AG08395 (cell line): ENCODE results near the gene ACSBG1.

Source experiments
- DNase-seq: peaks from one replicate; pipeline ENCODE4 v3.0.0; 2012; ENCODE audit warnings: mixed read lengths, low spot score

The ACSBG1 gene, protein sequence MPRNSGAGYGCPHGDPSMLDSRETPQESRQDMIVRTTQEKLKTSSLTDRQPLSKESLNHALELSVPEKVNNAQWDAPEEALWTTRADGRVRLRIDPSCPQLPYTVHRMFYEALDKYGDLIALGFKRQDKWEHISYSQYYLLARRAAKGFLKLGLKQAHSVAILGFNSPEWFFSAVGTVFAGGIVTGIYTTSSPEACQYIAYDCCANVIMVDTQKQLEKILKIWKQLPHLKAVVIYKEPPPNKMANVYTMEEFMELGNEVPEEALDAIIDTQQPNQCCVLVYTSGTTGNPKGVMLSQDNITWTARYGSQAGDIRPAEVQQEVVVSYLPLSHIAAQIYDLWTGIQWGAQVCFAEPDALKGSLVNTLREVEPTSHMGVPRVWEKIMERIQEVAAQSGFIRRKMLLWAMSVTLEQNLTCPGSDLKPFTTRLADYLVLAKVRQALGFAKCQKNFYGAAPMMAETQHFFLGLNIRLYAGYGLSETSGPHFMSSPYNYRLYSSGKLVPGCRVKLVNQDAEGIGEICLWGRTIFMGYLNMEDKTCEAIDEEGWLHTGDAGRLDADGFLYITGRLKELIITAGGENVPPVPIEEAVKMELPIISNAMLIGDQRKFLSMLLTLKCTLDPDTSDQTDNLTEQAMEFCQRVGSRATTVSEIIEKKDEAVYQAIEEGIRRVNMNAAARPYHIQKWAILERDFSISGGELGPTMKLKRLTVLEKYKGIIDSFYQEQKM

DNA sequence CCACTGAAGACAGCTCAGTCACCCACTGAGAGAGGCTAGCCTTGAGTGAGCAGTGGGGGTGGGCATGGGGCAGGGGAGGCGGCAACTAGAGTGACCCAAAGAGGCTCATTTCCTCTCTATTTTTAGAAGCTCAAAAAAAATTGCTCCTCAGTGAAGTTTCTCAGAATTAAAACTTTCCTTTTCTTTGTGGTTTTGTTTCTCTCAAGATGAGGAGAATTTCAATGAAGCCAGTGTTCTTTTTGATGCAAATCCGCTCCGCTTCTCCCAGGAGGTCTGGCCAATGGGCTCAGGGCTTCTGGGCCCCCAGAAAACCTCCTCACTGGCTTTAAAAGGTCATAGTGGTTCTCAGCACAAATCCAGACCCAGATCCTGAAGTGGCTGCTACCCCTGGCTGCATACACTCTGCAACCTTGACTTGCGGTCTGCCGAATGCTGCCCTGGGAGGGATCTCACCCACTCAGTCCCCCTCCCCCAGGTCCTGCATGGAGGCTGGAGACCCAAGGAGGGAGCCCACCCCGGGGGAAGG lies at the start of gene ACSBG1:
Gene ACSBG1 (minus strand): TSS at position 51 of the 526 bp plus-strand sequence. CDS start 64 bp downstream, outside the sequence.
- no peak for DNase-seq

DNA sequence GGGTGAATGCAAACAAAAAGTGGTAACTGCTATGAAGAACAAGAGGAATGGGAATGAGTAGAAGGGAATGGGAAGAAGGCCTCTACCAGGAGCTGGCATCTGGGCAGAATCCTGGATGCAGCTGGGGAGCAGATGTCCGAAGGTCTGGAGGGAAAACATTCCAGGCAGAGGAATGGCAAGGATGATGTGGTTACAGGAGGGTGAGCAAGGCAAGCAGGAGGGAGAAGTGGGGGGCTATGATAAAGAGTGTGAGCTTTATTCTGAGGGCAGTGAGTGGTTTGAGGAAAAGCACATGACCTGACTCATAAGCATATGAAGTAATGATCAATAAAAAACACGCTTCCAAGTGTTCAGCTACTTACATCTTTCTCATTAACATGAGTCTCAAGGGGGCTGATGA lies 48.0 kb upstream of the ACSBG1 start:
- DNase-seq, result peak; percentile 19

DNA sequence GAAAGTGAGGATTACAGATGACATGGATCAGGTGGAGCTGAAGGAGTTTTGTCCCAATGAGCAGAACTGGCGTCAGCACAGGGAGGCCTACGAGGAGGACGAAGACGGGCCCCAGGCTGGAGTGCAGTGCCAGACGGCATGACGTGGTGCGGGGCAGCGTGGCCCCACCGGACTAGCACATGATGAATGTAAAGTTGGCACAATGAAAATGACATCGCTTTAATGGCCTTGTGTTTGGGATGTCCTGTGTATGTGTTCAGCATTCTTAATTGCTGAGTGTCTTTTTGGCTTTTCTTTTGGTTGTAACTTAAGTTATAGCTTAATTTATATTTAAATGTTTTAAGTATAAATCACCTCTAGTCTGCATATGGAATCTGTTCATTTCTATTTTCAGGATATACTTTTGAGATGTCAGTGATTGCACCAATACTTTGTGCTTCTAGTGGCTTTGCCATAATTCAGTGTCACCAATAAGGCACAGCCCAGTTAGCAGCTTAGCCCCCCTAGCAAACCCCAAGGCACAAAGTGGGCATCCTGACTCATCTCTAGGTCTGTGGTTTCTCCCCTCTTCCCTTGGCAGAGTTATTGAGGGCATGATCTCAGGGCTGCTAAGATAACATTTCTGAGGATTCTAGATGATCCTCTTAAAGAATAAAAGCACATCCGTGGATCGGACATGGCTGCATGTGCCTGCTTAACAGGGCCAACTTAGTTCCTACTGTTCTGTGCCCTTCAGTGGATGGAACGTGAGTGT lies 46.1 kb upstream of the ACSBG1 start:
- DNase-seq, result no peak

DNA sequence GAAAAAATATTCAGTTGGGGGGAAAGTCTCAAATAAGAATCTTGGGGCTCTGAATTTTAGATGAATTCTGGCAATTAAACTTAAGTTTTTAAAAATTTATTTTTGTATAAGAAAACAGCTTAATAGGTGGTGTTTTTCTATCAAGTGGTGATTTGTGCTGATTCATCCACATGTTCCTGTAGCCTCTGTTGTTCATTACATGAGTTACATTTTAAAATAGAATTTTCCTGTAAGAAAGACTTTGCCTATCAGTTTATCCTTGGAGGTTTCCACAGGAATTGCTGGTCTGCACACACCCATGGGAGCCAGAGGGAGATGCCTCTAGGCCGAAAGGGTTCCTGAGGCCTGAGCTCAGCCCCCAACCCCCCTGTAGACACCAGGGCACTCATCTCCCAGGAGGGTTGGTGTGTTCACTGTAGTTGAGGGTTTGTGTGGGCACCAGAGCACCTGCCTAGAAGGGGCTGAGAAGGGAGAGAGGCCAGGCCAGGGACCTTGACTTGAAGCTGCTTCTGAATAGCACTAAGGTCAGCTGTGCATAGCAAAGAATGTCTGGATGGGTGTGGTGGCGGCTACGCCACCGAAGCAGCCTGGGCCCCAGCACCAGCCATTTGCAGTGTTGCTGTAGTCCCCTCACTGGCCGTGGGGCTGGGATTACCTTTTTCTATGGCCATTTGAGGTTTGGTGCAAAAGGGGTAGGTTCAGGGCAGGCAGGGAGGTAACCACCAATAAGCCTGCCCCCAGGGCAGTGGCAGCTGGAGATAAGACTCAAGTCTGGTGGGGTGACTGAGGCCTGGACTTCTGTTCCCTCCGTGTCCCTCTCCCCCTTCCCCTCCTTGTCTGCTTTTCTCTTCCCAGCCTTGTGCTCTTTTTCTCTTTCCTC lies 41.9 kb upstream of the ACSBG1 start:
- DNase-seq, result no peak

DNA sequence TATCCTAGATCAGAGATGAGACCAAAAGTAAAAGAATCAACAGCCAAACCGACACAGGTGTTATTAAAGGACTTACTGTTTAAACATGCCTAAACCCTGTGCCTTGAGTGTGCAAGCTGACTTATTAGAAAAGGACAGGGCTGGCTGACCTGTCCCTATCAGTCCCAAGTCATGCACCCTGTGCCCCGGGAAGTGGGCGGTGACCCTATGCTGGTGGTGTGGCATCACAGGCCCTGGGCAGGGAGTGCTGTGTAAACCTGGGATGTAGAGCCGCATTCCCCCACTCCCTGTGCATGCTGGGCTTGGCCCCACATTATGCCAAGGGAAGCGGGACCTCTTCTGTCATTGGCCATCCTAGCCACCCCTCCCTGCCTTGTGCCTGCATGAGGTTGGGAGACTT lies 40.6 kb upstream of the ACSBG1 start:
- DNase-seq, result no peak

DNA sequence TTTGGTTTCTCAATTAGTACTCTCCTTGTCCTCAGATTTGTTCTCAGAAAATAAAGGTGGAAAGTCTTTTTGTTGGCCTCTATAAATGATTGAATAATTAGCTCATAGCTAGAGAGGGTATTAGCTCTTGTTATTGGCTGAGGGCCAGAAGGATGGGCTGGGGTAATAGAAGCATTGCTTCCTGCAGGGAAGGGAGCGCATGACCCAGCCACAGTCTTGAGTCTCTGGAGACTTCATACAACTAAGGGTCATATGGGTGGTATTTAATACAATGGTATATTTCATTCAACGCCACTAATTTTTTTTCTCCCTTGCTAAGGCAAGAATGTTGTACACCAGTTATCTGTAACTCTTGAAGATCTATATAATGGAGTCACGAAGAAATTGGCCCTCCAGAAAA lies 38.4 kb upstream of the ACSBG1 start:
- no peak for DNase-seq

DNA sequence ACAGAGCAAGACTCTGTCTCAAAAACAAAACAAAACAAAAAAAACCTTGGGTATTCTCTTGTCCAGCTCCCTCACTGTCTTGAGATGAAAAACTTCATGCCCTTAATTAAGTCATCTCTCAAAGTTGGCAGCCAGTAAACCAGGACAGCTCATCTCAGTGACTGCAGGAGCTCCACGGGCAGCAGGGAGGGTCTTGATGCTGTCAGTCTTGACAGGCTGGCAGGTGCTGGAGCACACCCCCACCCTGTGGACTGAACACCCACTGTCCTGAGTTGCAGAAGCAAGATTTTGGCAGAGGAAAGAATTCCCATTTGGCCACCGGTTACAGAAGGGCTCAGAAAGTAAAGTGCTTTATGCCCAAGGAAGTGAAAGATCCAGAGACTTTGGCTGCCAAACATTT lies 38.0 kb upstream of the ACSBG1 start:
- DNase-seq, result no peak

DNA sequence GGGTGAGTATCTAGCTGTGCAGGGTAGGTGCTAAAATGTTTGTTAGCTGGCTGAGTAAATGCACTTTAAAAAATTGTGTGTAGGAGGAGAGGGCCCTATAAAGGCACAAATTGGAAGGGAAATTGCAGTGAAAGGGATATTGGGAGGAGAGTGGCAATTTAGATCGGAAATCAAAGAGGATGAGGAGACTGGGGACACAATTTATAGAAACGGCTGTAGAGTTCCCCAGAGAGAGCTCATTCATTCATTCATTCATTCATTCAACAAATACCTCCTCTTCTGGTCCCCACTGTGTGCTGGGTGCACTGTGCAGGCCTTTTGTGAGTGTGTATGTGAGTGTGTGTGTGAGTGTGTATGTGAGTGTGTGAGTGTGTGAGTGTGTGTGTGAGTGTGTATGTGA lies 32.4 kb upstream of the ACSBG1 start:
- no peak for DNase-seq

DNA sequence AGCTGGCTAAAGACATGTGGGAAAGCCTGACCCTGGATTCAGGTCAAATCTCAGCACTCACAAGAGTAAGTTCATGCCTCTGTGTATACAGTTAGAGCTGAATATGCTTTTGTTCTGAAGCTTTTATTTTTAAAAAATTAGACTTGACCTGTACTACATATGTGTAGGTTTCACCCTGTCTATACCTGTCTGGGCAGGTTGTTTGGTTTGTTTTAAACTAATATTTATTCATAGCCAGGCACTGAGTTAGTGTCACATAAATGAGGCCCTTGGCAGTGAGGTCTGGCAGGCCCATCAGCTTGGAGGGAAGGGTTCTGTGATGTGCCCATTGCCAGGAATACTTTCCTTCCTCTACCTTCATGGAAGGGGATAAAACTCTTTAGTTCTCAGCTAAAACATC lies 31.9 kb upstream of the ACSBG1 start:
- DNase-seq, result no peak

DNA sequence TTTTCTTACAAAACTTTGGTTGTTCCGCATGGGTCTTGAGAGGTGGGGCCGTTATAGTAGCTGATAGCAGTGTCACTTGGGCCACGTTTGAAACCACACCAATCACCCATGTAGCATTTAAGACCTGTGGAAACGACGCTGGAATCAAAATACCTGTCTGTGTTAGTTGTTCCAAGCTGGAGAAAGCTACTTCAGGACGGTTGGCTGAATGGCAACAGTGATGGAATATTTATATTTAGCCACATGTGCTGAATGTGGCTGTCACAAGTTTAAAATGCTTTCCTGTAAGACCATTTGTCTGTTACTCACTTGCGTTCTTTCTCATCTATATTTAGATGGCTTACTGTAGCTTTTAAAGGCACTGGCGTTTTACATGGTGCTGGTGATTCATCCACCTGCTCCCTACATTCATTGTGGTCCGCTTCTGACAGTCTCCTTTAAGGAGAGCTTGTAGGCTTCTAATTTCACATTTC lies 31.4 kb upstream of the ACSBG1 start:
- no peak for DNase-seq

DNA sequence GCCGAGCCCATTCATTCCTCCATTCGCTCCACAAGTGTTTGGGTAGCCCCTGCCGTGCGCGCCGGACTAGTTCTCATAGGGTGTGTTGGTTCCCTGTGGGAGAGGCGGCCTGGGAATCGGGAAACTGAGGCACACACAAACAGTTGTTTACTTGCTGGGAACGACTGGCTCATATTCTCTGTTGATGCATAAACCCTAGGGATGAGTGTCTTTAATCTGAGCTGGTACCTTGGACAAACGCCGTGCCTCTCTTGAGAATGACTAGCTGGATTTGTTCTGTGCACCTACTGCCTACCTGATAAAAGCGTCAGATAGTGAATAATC lies 30.7 kb upstream of the ACSBG1 start:
- DNase-seq, result no peak

DNA sequence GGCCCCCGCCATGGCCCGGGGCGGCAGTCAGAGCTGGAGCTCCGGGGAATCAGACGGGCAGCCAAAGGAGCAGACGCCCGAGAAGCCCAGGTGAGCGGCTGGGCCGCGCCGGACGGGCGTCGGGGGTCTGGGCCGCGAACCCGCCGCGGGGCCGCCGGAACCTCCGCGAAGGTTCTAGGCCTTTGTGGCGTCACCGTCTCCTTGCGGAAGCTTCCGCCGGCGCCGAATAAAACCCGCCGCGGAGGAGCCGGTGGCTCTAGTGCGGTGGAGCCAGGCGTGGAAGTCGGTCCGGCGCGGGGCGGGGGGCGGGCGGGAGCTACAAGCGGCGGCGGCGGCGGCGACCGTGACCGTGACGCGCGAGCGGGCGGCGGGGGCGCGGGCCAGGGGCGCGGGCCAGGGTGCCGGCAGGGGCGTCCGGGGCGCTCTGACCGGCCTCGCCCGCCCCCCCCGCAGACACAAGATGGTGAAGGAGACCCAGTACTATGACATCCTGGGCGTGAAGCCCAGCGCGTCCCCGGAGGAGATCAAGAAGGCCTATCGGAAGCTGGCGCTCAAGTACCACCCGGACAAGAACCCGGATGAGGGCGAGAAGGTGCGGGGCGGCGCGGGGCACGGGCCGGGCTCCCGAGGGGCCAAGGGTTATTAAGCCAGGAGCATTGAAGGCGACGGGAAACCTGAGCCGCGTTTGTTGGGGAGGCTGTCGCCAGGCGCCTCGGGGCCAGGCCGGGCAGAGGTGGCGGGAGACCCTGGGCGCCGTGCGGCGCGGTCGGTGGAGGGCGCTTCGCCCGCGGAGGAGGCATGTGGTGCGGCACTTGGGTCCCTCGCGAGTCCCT lies 30.2 kb upstream of the ACSBG1 start, which contains the start of gene DNAJA4:
Gene DNAJA4 (plus strand): TSS at position 259 of the 833 bp plus-strand sequence. CDS start 202 bp downstream, at position 461.
- peak; percentile 50 for DNase-seq

DNA sequence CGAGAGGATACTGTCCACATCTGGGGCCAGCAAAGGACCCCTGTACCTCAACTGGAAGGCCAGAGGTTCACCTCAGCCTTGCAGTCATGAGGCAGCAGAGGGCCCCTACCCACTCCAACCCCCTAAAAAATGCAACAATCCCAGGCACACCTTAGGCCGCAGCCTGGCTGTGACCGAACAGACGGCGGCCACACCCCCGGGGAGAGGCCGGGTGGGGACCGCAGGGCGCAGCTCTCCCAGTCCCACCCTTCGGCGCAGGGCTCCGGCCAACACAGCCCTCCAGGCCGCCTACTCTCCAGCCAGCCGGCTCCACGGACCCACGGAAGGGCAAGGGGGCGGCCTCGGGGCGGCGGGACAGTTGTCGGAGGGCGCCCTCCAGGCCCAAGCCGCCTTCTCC lies 29.5 kb upstream of the ACSBG1 start:
- DNase-seq, result no peak

DNA sequence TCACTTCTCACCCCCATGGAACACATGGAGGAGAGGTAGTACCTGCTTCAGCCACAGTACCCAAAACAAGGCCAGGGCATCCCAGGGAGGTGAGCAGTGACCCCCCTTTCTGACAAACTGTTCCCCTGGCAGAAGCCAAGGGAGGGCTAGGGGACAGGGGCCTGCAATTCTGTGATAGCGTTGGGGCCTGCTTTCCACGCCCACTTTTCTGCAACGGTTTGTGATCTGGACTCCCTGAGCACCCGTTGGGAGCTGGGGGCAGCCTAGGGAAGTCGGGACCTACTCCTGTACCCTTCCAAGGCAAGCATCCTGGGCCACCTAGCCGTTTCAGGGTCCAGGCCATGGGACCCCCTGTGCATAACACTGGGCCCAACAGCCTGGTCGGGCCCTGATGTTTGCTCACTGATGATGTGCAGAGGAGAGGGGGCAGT lies 29.0 kb upstream of the ACSBG1 start:
- DNase-seq, result no peak

DNA sequence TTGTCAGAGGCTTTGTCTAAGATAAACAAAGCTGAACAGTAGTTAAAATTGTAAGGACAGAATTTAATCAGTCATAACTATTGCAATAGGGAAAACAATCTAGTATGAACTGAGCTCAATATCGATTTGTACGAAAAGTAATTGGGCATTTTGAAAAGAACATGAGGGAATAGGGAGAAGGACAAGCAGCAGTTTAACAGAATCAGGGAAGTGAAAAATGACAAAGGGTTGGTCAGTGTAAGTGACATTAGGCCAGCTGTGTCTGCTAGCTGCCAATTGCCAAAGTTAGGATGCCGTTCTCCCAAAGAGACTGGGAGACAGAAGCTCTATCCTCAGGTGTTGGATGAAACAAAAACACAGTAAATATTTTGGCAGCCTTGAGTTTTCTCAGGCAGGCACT lies 26.7 kb upstream of the ACSBG1 start:
- DNase-seq, result no peak

DNA sequence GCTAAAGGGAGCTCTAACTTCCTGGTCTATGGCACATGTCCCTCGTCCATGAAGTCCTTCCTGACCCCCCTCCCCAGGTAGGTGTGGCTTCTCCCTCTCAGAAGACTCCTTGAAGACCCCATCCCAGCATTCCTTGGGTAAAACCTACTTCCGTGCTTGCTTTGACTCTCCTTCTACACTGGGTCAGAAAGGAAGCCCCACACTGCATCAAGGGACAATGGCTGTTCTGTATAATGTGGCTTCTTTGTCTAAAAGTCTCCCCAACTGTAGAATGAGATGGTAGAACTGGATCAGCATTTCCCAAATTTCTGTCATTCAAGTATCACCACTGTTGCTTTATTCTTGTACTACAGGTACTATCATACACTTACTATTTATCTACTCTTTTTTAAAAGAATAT lies 26.1 kb upstream of the ACSBG1 start:
- DNase-seq, result no peak

DNA sequence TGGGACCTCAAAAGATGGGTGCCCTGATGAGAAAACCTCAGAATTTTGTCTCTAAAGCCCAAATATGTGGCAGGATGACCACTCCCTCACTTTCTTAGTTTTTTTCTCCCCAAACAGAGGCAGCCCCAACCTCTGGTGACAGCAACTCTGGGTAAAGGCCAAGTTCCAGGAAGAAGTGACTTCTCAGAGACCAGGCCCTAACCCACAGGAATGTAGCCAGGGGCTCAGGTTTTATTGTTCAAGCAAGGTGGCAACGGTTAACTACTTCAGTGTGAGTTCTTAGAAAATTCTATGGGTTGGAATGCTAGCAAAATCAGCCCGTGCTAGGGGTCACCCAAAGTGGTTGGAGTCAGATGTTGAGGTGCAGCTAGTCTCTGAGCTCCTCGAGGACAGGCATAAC lies 24.9 kb upstream of the ACSBG1 start:
- DNase-seq, result no peak

DNA sequence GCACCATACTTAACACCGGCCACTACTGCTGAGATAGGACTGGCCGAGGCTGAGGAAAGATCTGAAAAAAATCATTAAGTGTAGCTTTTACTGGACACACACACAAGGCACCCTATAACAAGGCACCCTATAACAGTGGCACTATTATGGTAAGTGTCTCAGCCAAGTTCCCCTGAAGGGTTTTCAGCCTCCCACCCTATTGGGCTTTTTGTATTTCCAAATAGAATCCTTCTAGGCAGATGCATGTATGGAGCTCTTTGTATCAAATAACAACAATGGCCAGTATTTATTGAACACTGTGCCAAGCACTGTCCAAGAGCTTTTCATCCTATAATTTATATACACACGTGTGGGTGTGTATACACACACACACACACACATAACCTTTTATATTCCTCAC lies 23.3 kb upstream of the ACSBG1 start:
- DNase-seq, result no peak

DNA sequence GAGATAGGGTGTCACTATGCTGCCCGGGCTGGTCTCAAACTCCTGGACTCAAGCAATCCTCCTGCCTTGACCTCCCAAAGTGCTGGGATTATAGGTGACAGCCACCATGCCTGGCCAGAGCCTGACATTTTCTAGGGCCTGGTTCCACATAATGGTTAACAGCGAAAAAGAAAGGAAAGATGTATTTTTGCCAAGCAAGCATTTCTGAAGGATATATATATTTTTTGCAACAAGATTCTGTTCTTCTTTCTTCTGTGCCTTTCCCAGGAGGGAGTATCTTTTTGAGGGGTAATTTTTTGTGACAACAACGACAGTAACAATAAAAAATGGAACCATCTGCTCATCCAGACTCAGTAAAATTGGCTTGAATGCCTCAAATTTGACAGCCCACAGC lies 21.7 kb upstream of the ACSBG1 start:
- DNase-seq, result no peak

DNA sequence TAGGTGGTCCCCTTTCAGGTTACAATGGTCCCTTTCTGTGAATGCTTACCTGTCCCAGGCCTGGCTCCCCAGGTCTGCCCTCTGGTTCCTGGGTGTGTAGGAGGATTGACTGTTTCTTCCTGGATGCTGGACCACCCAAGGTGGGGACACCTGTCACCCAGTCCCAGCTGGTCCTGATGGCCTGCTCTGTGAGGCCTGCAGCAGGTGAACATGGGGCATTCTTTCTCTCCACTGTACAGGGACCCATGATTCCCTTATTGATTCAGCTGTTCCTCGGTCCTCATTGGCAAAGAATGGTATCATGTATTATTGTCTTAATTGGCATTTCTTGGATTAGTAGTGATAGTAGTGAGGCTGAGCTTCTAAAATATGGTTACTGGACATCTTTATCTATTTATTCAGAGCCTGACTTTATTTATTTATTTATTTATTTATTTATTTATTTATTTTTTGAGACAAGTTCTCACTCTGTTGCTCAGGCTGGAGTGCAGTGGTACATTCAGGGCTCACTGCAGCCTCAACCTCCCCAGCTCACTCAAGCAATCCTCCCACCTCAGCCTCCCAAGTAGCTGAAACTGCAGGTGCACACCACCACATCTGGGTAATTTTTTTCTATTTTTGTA lies 21.2 kb upstream of the ACSBG1 start:
- no peak for DNase-seq
